HG02938 (cell line): ENCODE results near the gene MICAL2.

ENCODE experiments used
- ATAC-seq: cut with Tn5 transposase; IDR thresholded peaks from one replicate; pipeline ENCODE4 v1.9.1; 2021; ENCODE audit warnings: mild to moderate bottlenecking, moderate library complexity; ENCODE audit not compliant: unreplicated experiment

MICAL2 gene, protein sequence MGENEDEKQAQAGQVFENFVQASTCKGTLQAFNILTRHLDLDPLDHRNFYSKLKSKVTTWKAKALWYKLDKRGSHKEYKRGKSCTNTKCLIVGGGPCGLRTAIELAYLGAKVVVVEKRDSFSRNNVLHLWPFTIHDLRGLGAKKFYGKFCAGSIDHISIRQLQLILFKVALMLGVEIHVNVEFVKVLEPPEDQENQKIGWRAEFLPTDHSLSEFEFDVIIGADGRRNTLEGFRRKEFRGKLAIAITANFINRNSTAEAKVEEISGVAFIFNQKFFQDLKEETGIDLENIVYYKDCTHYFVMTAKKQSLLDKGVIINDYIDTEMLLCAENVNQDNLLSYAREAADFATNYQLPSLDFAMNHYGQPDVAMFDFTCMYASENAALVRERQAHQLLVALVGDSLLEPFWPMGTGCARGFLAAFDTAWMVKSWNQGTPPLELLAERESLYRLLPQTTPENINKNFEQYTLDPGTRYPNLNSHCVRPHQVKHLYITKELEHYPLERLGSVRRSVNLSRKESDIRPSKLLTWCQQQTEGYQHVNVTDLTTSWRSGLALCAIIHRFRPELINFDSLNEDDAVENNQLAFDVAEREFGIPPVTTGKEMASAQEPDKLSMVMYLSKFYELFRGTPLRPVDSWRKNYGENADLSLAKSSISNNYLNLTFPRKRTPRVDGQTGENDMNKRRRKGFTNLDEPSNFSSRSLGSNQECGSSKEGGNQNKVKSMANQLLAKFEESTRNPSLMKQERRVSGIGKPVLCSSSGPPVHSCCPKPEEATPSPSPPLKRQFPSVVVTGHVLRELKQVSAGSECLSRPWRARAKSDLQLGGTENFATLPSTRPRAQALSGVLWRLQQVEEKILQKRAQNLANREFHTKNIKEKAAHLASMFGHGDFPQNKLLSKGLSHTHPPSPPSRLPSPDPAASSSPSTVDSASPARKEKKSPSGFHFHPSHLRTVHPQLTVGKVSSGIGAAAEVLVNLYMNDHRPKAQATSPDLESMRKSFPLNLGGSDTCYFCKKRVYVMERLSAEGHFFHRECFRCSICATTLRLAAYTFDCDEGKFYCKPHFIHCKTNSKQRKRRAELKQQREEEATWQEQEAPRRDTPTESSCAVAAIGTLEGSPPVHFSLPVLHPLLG

GRCh38 chr11:12110201-12110713, at the start of gene MICAL2:
TSS of gene MICAL2 (plus strand) at chr11:12110590. CDS start at chr11:12162156, 51,566 bp downstream.
- ATAC-seq, result peak; percentile 92

DNA sequence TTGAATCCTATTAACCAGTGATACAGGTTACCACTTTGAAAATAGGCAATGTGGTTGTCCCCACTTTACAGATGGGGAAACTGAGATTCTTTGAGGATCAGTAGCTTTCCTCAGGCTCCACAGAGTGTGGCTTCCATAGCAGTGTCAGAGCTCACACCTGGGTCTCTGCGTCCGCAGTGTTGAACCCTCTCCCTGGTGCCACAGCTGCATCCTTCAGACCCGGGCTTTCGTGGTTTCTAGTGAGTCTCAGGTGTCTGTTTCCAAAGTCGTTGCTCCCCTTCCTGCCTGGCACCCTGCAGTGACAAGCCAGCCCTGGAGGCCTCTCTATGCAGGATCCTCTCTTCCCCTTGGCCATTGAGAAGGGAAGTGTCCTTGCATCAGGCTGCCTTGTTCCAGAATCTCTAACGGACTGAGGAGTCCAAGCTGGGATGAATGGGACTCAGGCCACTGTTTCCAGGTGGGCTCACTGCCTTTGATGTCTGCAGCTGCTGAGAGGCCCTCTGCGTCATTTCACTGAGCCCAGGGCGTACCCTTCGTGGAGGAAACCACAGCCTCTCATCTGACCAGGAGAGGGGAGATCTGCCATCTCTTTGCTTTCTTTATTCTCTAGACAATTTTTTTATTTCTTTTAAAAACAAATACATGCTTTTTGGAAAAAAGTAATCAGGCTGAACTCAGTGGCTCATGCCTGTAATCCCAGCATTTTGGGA, 48.4 kb upstream of the MICAL2 start:
- ATAC-seq, result no peak

DNA sequence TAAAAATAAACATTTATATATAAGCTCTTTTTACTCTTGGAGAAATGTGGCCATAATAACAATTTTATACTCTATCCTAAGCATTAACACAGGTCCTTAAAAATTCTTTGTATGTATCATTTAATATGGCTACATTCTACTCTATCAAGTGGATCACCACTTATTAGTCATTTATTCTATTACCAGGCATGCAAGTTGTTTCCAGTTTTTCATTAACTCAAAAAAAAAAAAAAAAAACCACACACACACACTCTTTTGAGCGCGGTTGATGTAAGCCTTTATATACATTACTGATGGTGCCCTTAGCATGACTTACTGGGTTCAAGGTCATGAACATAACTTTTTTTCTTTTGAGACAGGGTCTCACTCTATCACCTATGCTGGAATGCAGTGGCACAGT, 47.1 kb upstream of the MICAL2 start:
- no peak for ATAC-seq

- ATAC-seq, result no peak
Observed at GRCh38 chr11:12064136-12064953, 46.0 kb upstream of the MICAL2 start.

DNA sequence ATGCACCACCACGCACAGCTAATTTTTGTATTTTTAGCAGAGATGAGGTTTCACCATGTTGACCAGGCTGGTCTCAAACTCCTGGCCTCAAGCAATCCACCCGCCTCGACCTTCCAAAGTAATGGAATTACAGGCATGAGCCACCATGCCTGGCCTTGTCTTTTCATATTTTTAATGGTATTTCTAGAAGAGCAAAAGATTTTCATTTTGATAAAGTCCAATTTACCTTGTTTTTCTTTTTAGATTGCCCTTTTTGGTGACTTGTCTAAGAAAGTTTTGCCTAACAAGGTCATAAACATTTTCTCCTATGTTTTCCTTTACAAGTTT, 45.5 kb upstream of the MICAL2 start:
- no peak for ATAC-seq

GRCh38 chr11:12066056-12066798, 44.2 kb upstream of the MICAL2 start:
- ATAC-seq, result no peak

- no peak for ATAC-seq
Observed at GRCh38 chr11:12066799-12067508, 43.4 kb upstream of the MICAL2 start.

DNA sequence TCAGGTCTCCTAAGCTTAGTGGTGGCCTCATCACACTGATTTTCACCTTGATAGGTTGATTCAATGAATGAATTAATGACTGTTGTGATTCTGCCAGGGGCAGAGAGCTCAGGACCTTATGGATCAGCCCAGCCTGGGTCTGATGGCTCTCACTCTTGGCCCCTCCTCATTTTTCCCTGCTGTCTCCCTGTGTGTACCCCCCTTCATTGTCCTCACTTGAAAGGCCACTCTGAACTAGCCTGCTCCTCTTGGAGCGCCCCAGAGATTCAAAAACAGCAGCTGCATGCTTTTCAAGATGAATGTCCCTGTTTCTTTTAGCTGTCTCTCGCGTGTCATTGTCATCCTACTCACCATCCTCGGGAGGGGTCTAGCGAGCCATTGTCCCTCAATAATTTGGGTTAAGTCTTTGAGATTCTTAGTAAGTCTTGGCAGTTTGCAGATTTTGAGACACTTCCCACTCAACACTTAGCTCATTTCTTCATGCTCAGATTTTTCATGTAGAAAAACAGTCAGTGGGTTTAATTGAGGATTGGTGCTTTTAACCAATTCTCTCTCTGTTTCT, 42.5 kb upstream of the MICAL2 start:
- ATAC-seq, result no peak

DNA sequence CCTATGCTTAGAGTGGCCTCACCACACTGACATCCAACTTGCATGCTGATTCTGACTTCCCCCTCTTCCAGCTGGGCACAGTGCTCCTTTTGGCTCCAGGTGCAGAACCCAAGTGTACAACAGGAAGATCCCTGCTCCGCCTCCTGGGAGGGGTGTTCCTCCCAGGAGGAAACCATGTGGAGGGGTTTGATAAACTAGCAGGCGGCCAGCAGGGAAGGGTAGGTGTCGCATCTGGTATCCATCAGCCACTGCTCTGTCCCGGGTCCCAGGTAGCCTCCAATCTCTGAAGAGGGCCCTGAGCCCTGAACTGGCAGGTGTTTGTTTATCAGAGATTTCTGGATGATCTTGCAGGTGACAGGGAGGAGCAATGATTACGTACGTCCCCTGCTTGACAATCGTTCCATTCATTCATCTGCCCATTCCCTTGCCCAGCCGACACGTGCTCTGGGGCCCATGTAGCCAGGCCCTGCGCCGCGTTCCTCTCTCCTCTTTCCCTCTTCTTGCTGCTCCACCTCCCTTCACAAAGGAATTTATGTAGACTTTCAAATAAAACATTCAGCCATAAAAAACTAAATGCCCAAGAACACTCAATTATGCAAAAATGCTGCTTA, 41.2 kb upstream of the MICAL2 start:
- ATAC-seq, result no peak

DNA sequence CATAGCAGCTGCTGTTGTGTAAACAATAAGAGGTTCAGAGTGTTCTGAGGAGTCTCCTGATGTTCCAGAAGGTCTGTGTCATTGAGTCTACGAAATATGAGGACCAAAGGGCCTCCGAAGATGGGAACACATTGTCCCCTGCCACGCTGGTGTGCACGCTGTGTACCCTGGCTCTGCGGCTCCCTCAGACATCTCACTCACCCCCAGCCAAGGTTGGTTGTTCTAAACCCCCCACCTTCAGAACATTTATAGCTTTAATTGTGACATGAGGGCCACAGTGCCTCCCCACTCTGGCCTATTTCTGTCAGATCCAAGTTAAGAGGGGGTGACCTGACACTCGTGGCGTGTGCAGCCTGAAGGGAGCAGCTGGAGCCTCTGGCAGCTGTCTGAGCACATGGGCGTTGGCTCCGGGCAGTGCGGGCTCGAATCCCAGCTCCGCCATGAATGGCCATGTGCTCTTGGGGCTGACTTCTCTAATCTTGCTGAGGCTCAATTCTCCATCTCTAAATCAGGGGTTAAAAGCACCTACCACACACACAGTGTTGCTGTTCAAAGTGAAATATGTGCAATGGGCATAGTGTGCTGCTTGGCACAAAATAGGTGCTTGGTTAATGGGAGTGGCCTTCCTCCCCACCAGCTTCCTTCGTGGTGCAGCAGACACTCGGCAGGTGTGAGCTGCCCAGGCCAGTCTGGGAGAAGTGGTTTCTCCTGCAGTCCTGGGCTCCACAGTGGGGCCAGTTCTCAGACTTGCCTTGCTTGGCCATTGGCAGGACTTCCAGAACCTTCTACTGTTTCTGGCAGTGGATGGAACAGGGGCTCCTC, 39.7 kb upstream of the MICAL2 start:
- ATAC-seq, result no peak

GRCh38 chr11:12071574-12071973, 38.8 kb upstream of the MICAL2 start:
- no peak for ATAC-seq

DNA sequence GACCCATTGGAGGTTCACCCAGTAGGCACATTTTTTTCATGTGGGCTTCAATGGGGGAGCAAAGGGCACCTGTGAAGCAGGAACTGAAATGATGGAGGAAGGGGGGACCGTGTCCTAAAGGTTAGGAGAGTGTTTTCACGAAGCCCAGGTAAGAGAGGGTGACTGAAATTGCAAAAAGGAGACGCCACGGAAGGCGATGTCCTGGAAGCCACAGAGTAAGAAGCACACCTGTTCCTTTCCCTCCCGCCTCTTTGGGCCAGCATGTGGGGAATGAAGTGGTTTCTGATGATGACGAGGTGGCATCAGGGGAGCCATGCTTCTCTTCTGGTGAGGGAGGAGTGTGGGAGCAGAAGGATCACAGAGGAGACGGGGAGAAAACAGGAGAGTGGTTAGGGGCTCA, 37.0 kb upstream of the MICAL2 start:
- ATAC-seq, result no peak

GRCh38 chr11:12073886-12074285, 36.5 kb upstream of the MICAL2 start:
- ATAC-seq, result no peak

GRCh38 chr11:12074529-12075195, 35.7 kb upstream of the MICAL2 start:
- ATAC-seq, result no peak

DNA sequence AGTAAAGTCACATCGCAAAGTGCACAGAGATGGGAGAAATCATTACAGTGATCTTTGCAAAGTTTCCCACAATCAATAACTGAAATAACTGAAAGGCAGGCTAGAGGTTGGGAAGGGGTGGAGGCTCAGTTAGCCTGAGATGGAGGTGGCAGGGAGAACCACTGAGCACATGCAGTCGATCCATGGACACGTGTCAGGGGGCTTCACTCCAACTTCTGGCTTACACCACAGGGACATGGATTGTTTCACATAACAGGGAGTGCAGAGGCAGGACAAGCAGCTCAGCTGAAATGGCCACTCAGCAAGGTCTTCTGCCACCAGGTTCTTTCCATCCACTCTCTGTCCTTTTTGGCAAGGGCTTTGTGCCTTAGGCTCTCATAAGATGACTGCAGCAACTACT, 35.1 kb upstream of the MICAL2 start:
- ATAC-seq, result no peak
